Cardiac fibroblast (primary cell): ENCODE measurements around the gene LRWD1.
"Not testable (repeated sequence)": the region's sequence is repeated elsewhere in the genome, so short reads cannot be mapped to it uniquely, and the experiment has no call there.

Experiments used
- DNase-seq, 2 donors: peaks; one replicate each; pipeline versions ENCODE4 v3.0.0 to v3.0.0-alpha.2; 2010; ENCODE audit warnings: low read depth in 2 of 2
- H3K4me3 ChIP-seq, 2 donors: replicated peaks in 1 of 2; 1 replicate in 1 of 2; 2 replicates in 1 of 2; pipeline ENCODE4 v1.5.1; 2011; ENCODE audit warnings: low read depth in 2 of 2, low read length in 2 of 2, mild to moderate bottlenecking in 2 of 2, moderate library complexity in 1 of 2
- CTCF ChIP-seq: IDR thresholded peaks from one replicate; pipeline ENCODE4 v1.5.1; 2011; ENCODE audit warnings: low read depth, mild to moderate bottlenecking, low read length, inconsistent platforms

Gene LRWD1

DNA sequence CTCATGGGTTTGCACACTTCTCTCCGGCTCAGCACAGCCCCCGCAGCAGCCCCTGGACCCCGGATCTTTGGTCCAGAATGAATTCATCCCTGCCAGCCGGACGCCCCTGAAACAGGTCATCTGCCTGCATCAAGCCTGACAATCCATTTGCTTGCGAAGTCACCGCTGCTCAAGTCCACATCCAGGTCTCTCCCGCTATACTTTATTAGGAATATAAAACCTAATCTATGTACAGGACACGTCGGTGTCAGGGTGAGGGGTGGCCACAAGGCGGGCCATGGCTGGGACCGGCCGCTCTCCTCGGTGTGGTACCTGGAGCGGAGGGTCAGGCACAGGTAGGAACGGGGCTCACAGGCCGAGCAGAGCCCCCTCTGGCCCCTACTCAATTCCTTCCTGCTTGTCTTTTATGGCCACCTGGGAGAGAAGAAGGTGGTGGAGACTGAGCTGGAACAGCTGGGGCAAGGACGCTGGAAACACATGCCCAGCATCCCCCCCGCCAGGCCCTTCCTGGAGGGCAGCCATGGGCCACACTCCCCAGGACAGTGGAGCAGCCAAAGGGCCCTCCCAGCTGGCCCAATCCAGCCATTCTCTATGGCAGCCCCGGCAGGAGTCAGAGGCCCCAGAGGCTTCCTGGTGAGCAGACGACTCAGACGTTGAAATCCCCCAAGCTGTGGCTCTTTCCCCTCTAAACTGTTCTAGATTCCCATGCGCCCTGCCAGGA is 8.6 kb downstream of the LRWD1 start:
- no peak for TF ChIP-seq CTCF
- DNase-seq: no peak
- H3K4me3 ChIP-seq: no peak overlapping the region

- not testable (repeated sequence) for H3K4me3 ChIP-seq
Observed at GRCh38 chr7:102474116-102474515, 9.3 kb downstream of the LRWD1 start.

GRCh38 chr7:102474736-102475435 is 10.1 kb downstream of the LRWD1 start:
- not testable (repeated sequence) for DNase-seq, H3K4me3 ChIP-seq

More at GRCh38 chr7:102474116-102474515, 9.3 kb downstream of the LRWD1 start:
- DNase-seq: not testable (repeated sequence)

- DNase-seq: peak; percentile 59 to 79
- peak within 1 kb of the TSS; percentile 40 to 48 for H3K4me3 ChIP-seq
- TF ChIP-seq CTCF: peak; percentile 25
Observed at GRCh38 chr7:102478314-102479208, 13.8 kb downstream of the LRWD1 start, which contains the start of gene POLR2J. Gene POLR2J (minus strand): TSS chr7:102478922. CDS start chr7:102478860, 62 bp downstream.

DNA sequence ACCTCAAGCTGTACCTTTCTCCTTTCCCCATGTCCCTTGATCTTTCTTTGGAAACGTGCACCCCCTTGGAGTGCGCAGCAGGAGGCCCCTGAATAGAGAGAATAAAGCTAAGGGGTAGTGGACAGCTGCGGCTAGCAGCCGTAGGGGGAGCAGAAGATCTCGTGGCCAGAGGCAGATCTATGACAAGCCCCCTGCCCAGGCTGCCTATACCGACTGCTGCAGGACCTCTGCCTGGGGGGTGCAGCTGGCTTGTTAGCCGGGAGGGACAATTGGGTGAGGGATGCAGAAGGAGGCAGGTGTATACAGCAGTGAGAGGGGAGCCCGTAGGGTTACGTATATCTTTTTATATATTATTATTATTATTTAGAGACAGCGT is 14.4 kb downstream of the LRWD1 start:
- not testable (repeated sequence) for H3K4me3 ChIP-seq, DNase-seq

- TF ChIP-seq CTCF: peak; percentile 46
- not testable (repeated sequence) for DNase-seq, H3K4me3 ChIP-seq
Observed at GRCh38 chr7:102479982-102480637, 15.3 kb downstream of the LRWD1 start.

GRCh38 chr7:102481962-102482361 is 17.2 kb downstream of the LRWD1 start:
- not testable (repeated sequence) for H3K4me3 ChIP-seq, DNase-seq

- not testable (repeated sequence) for H3K4me3 ChIP-seq, DNase-seq
Observed at GRCh38 chr7:102484317-102484716, 19.5 kb downstream of the LRWD1 start.

- DNase-seq, H3K4me3 ChIP-seq: not testable (repeated sequence)
Observed at GRCh38 chr7:102490529-102491075, 25.8 kb downstream of the LRWD1 start.

GRCh38 chr7:102493220-102493935 is 28.6 kb downstream of the LRWD1 start:
- H3K4me3 ChIP-seq, DNase-seq: not testable (repeated sequence)

DNA sequence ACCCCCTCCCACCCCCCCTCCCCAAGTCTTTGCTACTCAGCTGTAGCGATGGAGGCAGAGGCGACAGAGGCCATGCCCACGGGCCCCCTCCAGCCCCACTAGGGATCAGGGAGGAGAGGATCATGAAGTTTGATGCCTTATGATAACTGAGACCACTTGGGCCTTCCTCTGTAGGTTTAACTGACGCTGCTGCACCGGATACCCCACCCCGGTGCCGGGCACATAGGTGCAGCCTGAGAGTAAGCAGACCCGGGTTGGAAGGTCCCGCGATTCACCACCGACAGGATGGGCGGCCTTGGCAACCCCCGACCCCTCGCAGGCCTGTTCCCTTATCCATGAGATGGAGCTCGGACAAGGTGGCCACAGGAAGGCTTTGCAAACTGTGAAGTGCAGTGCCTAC is 29.2 kb downstream of the LRWD1 start:
- not testable (repeated sequence) for H3K4me3 ChIP-seq, DNase-seq

- not testable (repeated sequence) for DNase-seq, H3K4me3 ChIP-seq
Observed at GRCh38 chr7:102494473-102495149, 29.8 kb downstream of the LRWD1 start.
